Measurements from ENCODE around the gene RNF149. TPM values are rescaled to one million over a fixed set of nuclear protein-coding genes. Genes with fewer than 3 reads are reported as not detected.

RNF149 gene
- total RNA-seq, 4 donors from 2014 or later = 17.4 to 105 (median 82.0) TPM

DNA sequence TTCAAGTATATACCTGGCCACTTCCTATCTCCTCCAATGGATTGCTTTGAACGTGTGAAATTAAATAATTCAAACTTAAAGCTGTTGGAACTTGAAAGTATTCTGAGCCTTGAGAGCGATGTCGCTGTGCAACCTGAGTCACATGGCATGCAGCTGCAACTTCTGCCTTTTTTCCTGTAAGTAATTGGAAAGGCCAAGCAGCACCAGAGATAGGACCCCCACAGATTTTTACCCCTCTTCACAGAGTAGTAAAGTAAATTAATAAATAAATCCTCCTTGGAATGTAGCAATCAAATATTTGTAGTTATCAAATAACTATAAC is 3.2 kb upstream of the RNF149 start:
- DNase-seq = no peak
- TF ChIP-seq CTCF (IDR thresholded peaks at IDR 0.05) = no peak
- TF ChIP-seq POLR2A (IDR thresholded peaks at IDR 0.05) = no peak

GRCh38 chr2:101310834-101311695 is 2.6 kb upstream of the RNF149 start:
- DNase-seq = no peak
- Histone ChIP-seq H3K27ac (no peak overlapping the region), H3K27me3 (no peaks in the 10 kb centered on the region), H3K4me3 (no peak overlapping the region), H3K36me3 (no peaks in the 10 kb centered on the region), H3K9me3 (no peaks in the 10 kb centered on the region), H3K4me1 (no peaks in the 10 kb centered on the region)
- no peak for TF ChIP-seq CTCF (IDR thresholded peaks at IDR 0.05)
- no peak for TF ChIP-seq POLR2A (IDR thresholded peaks at IDR 0.05)
- intact Hi-C loops (cut with DNase I; ENCODE audit: low total_unique reads) = no loop called here

More for the DNA sequence above, 3.2 kb upstream of the RNF149 start:
- intact Hi-C loops (cut with DNase I; ENCODE audit: low total_unique reads) = no loop called here
- Histone ChIP-seq H3K9me3 (no peaks in the 10 kb centered on the region), H3K27ac (no peak overlapping the region), H3K36me3 (no peaks in the 10 kb centered on the region), H3K27me3 (no peaks in the 10 kb centered on the region), H3K4me3 (no peak overlapping the region), H3K4me1 (no peaks in the 10 kb centered on the region)

DNA sequence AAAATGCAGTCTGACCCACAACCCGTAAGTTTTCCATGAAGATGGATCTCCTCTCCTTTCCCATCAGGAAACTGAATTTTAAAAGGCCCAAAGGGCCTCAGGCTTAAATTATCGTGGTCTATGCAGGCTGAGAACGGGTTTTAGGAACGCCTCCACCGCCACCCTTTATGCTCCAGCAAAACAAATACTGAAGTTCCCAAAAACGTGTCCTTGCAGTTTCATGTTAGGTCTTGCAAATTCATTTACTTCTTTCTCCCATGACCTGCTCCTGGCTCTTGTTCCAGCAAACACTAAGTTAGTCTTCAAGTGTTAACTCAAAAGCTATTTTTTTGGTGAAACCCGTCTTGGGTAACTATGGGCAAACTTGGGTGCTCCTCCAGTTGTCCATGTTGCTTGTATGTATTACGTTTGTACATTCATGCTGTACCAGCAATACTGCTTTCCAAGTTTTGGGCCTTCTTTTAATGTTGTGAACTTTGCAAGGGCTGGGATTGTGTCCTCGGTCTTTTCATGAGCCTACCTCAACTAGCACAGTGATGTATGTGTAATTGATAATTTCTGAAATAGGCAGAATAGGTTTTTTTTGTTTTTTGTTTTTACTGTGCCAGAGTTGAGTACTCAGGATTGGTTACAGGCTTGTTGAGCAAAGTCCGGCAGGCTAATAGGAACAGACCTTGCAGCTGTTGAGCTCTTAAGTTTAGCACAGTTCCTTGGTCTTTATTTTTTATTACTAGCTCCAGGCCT is 1.8 kb upstream of the RNF149 start:
- Histone ChIP-seq H3K4me3 (no peak overlapping the region), H3K27ac (no peak overlapping the region)
- intact Hi-C loops (cut with DNase I; ENCODE audit: low total_unique reads) = no loop called here

DNA sequence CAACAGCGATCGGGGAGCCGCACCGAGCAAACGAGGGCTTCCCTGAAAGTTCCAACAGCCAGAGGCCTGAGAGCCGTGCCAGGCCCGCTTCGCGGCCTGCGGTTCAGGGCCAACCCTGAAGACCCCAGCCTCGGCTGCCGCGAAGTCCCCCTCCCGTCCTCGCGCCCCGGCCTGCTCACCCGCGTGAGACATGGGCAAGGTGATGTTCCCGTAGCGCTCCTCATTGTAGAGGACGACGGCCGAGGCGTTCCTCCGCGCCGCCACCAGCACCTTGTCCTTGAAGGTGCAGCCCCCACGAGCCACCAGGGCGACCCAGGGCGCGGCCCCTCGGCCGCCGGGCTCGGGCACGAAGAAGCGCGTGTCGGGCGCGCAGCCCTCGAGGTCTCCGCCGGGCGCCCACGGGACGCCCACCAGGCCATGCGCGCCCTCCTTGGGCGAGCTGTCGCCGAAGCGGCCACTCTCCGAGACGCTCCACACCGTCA is 510 bp downstream of the RNF149 start:
- peaks cover 0 to 5% of the 10 kb centered on the region in 2 donors for H3K4me1 ChIP-seq
- no peaks in the 10 kb centered on the region for H3K27me3 ChIP-seq
- no peaks in the 10 kb centered on the region for H3K36me3 ChIP-seq
- H3K4me3 ChIP-seq = peak overlapping the region; percentile 49 to 68
- no peak for TF ChIP-seq CTCF (IDR thresholded peaks at IDR 0.05)
- no peak for TF ChIP-seq POLR2A (IDR thresholded peaks at IDR 0.05)
- intact Hi-C loops (cut with DNase I; ENCODE audit: low total_unique reads) = no loop called here
- DNase-seq = peak; percentile 26 to 33
- no peaks in the 10 kb centered on the region for H3K9me3 ChIP-seq
- peak overlapping the region; percentile 85 to 86 for H3K27ac ChIP-seq

More for the DNA sequence above, 1.8 kb upstream of the RNF149 start:
- no peaks in the 10 kb centered on the region for H3K36me3 ChIP-seq
- no peaks in the 10 kb centered on the region for H3K9me3 ChIP-seq
- H3K4me1 ChIP-seq = no peaks in the 10 kb centered on the region
- H3K27me3 ChIP-seq = no peaks in the 10 kb centered on the region
- no peak for DNase-seq
- TF ChIP-seq CTCF (IDR thresholded peaks at IDR 0.05) (no peak), POLR2A (IDR thresholded peaks at IDR 0.05) (no peak)

DNA sequence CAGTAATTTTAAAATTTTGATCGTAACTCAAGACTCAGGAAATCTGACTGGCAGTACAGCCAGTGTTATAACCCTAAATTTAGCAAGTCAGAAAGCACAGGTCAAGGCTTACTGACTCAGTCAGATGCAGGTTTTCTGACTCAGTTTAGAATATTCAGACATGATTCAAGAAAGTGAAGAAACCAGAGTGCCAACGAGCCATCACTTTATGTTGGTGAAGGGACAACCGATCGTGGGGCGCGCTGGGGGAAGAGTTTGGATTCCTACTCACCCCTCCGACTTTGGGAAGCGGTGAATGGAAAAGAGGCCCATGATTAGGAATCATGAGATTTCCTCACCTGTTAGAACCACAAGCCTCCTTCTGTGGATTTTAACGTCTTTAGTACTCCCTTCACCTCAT is 998 bp downstream of the RNF149 start:
- H3K9me3 ChIP-seq = no peaks in the 10 kb centered on the region
- peak overlapping the region; percentile 85 to 86 for H3K27ac ChIP-seq
- intact Hi-C loops (cut with DNase I; ENCODE audit: low total_unique reads) = no loop called here
- no peaks in the 10 kb centered on the region for H3K27me3 ChIP-seq
- H3K4me3 ChIP-seq = peak overlapping the region; percentile 49 to 68
- no peak for DNase-seq
- TF ChIP-seq POLR2A (IDR thresholded peaks at IDR 0.05) (no peak), CTCF (IDR thresholded peaks at IDR 0.05) (no peak)
- H3K36me3 ChIP-seq = no peaks in the 10 kb centered on the region
- H3K4me1 ChIP-seq = peaks cover 0 to 5% of the 10 kb centered on the region in 2 donors
